ENCODE results near the gene RNF144A.

DNA sequence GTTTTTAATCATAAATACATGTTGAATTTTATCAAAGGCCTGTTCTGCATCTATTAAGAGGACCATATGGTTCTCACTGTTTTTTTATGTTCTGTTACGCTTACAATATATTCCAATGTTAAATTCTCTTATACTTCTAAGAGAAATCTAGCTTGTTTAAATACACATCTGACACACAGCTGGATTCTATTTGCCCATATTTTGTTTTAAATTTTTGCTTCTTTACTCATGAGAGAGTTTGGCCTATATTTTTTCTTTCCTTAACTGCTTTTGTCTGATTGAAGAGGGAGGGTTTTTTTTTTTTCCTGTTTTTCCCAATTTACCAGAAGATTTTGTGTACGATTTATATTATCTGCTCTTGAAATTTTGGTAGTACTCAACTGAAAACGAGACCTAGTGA, 34.9 kb downstream of the RNF144A start:
- TF ChIP-seq POLR2AphosphoS5 (IDR thresholded peaks at IDR 0.05; ENCODE audit: low read depth) = no peak
- TF ChIP-seq, protein P1, sequence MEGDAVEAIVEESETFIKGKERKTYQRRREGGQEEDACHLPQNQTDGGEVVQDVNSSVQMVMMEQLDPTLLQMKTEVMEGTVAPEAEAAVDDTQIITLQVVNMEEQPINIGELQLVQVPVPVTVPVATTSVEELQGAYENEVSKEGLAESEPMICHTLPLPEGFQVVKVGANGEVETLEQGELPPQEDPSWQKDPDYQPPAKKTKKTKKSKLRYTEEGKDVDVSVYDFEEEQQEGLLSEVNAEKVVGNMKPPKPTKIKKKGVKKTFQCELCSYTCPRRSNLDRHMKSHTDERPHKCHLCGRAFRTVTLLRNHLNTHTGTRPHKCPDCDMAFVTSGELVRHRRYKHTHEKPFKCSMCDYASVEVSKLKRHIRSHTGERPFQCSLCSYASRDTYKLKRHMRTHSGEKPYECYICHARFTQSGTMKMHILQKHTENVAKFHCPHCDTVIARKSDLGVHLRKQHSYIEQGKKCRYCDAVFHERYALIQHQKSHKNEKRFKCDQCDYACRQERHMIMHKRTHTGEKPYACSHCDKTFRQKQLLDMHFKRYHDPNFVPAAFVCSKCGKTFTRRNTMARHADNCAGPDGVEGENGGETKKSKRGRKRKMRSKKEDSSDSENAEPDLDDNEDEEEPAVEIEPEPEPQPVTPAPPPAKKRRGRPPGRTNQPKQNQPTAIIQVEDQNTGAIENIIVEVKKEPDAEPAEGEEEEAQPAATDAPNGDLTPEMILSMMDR (conservative IDR thresholded peaks at IDR 0.05; ENCODE audit: low read depth in 2 of 2) = no peak
- TF ChIP-seq, protein P2, sequence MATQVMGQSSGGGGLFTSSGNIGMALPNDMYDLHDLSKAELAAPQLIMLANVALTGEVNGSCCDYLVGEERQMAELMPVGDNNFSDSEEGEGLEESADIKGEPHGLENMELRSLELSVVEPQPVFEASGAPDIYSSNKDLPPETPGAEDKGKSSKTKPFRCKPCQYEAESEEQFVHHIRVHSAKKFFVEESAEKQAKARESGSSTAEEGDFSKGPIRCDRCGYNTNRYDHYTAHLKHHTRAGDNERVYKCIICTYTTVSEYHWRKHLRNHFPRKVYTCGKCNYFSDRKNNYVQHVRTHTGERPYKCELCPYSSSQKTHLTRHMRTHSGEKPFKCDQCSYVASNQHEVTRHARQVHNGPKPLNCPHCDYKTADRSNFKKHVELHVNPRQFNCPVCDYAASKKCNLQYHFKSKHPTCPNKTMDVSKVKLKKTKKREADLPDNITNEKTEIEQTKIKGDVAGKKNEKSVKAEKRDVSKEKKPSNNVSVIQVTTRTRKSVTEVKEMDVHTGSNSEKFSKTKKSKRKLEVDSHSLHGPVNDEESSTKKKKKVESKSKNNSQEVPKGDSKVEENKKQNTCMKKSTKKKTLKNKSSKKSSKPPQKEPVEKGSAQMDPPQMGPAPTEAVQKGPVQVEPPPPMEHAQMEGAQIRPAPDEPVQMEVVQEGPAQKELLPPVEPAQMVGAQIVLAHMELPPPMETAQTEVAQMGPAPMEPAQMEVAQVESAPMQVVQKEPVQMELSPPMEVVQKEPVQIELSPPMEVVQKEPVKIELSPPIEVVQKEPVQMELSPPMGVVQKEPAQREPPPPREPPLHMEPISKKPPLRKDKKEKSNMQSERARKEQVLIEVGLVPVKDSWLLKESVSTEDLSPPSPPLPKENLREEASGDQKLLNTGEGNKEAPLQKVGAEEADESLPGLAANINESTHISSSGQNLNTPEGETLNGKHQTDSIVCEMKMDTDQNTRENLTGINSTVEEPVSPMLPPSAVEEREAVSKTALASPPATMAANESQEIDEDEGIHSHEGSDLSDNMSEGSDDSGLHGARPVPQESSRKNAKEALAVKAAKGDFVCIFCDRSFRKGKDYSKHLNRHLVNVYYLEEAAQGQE (IDR thresholded peaks at IDR 0.05; ENCODE audit: unreplicated experiment) = no peak
- no peak for TF ChIP-seq EZH2 (IDR thresholded peaks at IDR 0.05; ENCODE audit: low read depth, unreplicated experiment)
- TF ChIP-seq ZNF114 (CRISPR knock-in tag; IDR thresholded peaks at IDR 0.05) = no peak
- TF ChIP-seq, protein P3, sequence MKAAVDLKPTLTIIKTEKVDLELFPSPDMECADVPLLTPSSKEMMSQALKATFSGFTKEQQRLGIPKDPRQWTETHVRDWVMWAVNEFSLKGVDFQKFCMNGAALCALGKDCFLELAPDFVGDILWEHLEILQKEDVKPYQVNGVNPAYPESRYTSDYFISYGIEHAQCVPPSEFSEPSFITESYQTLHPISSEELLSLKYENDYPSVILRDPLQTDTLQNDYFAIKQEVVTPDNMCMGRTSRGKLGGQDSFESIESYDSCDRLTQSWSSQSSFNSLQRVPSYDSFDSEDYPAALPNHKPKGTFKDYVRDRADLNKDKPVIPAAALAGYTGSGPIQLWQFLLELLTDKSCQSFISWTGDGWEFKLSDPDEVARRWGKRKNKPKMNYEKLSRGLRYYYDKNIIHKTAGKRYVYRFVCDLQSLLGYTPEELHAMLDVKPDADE (IDR thresholded peaks at IDR 0.05) = no peak
- TF ChIP-seq EZH2phosphoT487 (IDR thresholded peaks at IDR 0.05; ENCODE audit: unreplicated experiment) = no peak
- no peak for TF ChIP-seq CREB1 (CRISPR knock-in tag; IDR thresholded peaks at IDR 0.05; ENCODE audit: low read depth)
- TF ChIP-seq JUNB (IDR thresholded peaks at IDR 0.05; ENCODE audit: unreplicated experiment) = no peak
- no peak for TF ChIP-seq ZNF331 (CRISPR knock-in tag; IDR thresholded peaks at IDR 0.05; ENCODE audit: low read depth)
